Thyroid gland (tissue), 4 donors: ENCODE data around the gene ADAMTSL1. TPM values are rescaled to one million over a fixed set of nuclear protein-coding genes. Genes with fewer than 3 reads are reported as not detected.
A peak's percentile ranks its signal among the peaks of the same experiment; 100 is the strongest.

Experiments
- DNase-seq, 2 donors: peaks; one replicate each; pipeline ENCODE4 v3.0.0-alpha.2; 2019
- H3K27ac ChIP-seq, 3 donors: fragments of 200-600 bp; sonication (generic); 1 replicate in 2 of 3; 2 replicates in 1 of 3; pipeline ENCODE4 v1.5.1; 2016 to 2019; ENCODE audit warnings: mild to moderate bottlenecking in 1 of 3, moderate library complexity in 1 of 3
- H3K27me3 ChIP-seq: fragments of 200-600 bp; sonication (generic); one replicate; pipeline ENCODE4 v1.5.1; 2019
- H3K36me3 ChIP-seq, 2 donors: fragments of 200-600 bp; sonication (generic); one replicate each; pipeline ENCODE4 v1.5.1; 2016 to 2019
- H3K4me1 ChIP-seq, 2 donors: fragments of 200-600 bp; sonication (generic); one replicate each; pipeline ENCODE4 v1.5.1; 2017 to 2019
- H3K4me3 ChIP-seq, 3 donors: fragments of 200-600 bp; sonication (generic); replicated peaks in 1 of 3; 1 replicate in 2 of 3; 2 replicates in 1 of 3; pipeline ENCODE4 v1.5.1; 2016; ENCODE audit warnings: mild to moderate bottlenecking in 1 of 3
- H3K9me3 ChIP-seq: fragments of 200-600 bp; sonication (generic); one replicate; pipeline ENCODE4 v1.5.1; 2017
- POLR2A ChIP-seq, 2 donors: fragments of 450-650 bp; IDR thresholded peaks; one replicate each; pipeline ENCODE4 v1.6.1; 2017; ENCODE audit warnings: antibody characterized with exemption in 2 of 2, mild to moderate bottlenecking in 2 of 2, moderate library complexity in 1 of 2
- WGBS, 2 donors: methylation state at CpG; one replicate each; pipeline ENCODE4 v1.1.5; 2017; 5-methylcytosine and 5-hydroxymethylcytosine counted together
- intact Hi-C: fragments of 100-400 bp; cut with DNase I; formaldehyde crosslinking; loops from one replicate; pipeline ENCODE4 v1.15.1; 2023
- total RNA-seq, 4 donors: library from RNA; depleted of rRNA; stranded (reverse); fragments of >200 nt; gene quantifications; one replicate each; pipeline ENCODE4 v1.2.3, GENCODE V29; 2016
- TF ChIP-seq, protein P1 (sequence below), 6 experiments: fragments of 200-600 bp in 3 of 6; fragments of 450-650 bp in 3 of 6; sonication (generic) in 3 of 6; IDR thresholded peaks; one replicate each; pipeline ENCODE4 v1.5.1; 2016 to 2019; ENCODE audit warnings: antibody characterized with exemption in 6 of 6, mild to moderate bottlenecking in 2 of 6, inconsistent platforms in 1 of 6, moderate library complexity in 1 of 6

ADAMTSL1 gene
- total RNA-seq, 4 donors from 2014 or later = 1.6 to 9.0 (median 4.8) TPM

DNA sequence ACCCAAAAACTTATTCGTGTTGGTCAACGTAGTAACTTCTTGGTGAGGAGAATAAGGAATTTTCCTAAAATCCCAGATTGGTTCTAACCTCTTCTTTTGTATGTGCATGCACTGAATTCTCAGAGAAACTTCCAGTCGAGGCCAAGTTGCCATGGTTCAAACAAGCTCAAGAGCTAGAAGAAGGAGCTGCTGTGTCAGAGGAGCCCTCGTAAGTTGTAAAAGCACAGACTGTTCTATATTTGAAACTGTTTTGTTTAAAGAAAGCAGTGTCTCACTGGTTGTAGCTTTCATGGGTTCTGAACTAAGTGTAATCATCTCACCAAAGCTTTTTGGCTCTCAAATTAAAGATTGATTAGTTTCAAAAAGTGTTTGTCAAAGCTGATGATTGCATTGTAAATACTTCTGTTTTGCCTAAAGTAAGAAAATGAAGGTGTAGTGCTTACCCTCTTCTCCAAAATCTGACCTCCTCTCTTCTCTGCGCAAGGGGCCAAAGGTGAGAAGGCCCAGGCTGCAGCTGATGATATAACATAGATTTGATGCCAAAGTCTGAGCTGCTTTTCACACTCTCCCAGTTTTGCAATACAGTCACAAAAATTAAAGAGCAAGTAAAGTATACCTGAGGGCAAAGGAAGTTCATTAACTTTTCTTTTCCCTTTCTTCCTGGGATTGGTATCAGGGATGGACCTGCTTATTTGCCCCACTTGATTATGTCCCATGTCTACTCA, 210.8 kb downstream of the ADAMTSL1 start:
- TF ChIP-seq, protein P1, sequence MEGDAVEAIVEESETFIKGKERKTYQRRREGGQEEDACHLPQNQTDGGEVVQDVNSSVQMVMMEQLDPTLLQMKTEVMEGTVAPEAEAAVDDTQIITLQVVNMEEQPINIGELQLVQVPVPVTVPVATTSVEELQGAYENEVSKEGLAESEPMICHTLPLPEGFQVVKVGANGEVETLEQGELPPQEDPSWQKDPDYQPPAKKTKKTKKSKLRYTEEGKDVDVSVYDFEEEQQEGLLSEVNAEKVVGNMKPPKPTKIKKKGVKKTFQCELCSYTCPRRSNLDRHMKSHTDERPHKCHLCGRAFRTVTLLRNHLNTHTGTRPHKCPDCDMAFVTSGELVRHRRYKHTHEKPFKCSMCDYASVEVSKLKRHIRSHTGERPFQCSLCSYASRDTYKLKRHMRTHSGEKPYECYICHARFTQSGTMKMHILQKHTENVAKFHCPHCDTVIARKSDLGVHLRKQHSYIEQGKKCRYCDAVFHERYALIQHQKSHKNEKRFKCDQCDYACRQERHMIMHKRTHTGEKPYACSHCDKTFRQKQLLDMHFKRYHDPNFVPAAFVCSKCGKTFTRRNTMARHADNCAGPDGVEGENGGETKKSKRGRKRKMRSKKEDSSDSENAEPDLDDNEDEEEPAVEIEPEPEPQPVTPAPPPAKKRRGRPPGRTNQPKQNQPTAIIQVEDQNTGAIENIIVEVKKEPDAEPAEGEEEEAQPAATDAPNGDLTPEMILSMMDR (IDR thresholded peaks at IDR 0.05) = no peak
- TF ChIP-seq POLR2A (IDR thresholded peaks at IDR 0.05) = no peak
- Histone ChIP-seq H3K36me3 (no peaks in the 10 kb centered on the region), H3K4me3 (no peak overlapping the region), H3K9me3 (no peaks in the 10 kb centered on the region), H3K4me1 (peaks cover 5 to 15% of the 10 kb centered on the region in 2 donors), H3K27ac (peak overlapping the region; percentile 56 to 67 (median 63)), H3K27me3 (no peaks in the 10 kb centered on the region)
- 57 to 59% methylated on average over 5 of the region's 5 CpGs for WGBS, 2 donors
- intact Hi-C loops = no loop called here
- DNase-seq = peak; percentile 69 to 70

- no peak for DNase-seq
- WGBS, 2 donors = 73 to 90% methylated on average over 6 of the region's 6 CpGs
- TF ChIP-seq, protein P1 (IDR thresholded peaks at IDR 0.05) = no peak
- TF ChIP-seq POLR2A (IDR thresholded peaks at IDR 0.05) = no peak
- Histone ChIP-seq H3K9me3 (no peaks in the 10 kb centered on the region), H3K4me3 (no peak overlapping the region), H3K27ac (no peak overlapping the region), H3K36me3 (no peaks in the 10 kb centered on the region), H3K4me1 (peaks cover 5 to 17% of the 10 kb centered on the region in 2 donors), H3K27me3 (no peaks in the 10 kb centered on the region)
- intact Hi-C loops = no loop called here
Observed at GRCh38 chr9:18688581-18689565, 214.9 kb downstream of the ADAMTSL1 start.

- TF ChIP-seq, protein P1 (IDR thresholded peaks at IDR 0.05) = no peak
- TF ChIP-seq POLR2A (IDR thresholded peaks at IDR 0.05) = no peak
- H3K36me3 ChIP-seq = no peaks in the 10 kb centered on the region
- no peak for DNase-seq
- no peaks in the 10 kb centered on the region for H3K27me3 ChIP-seq
- H3K27ac ChIP-seq = no peak overlapping the region
- peaks cover 3 to 6% of the 10 kb centered on the region in 2 donors for H3K4me1 ChIP-seq
- intact Hi-C loops = no loop called here
- no peak overlapping the region for H3K4me3 ChIP-seq
- H3K9me3 ChIP-seq = no peaks in the 10 kb centered on the region
Observed at GRCh38 chr9:18689921-18690320, 216.0 kb downstream of the ADAMTSL1 start.

DNA sequence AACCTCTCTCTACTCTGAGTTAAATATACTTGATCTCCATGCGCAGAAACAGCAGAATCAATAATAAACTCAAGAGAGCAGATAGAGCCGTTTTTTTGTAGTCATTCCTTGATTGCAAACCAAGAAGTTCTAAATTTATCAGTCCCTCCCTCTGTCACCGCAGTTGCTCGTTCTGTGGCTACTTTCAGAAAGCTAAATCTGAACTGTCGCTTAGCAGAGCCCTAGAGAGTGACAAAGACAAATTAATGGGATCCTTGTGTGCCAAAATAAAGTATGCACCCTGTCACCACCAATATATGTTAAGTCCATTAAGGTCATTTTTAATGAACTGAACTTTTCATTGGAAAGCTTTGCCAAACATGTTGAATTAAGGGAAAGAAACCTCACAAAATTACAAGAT, 218.3 kb downstream of the ADAMTSL1 start:
- WGBS, 2 donors = 64 to 72% methylated on average over 5 of the region's 5 CpGs
- peaks cover 0 to 4% of the 10 kb centered on the region in 2 donors for H3K4me1 ChIP-seq
- no peak overlapping the region for H3K4me3 ChIP-seq
- no peaks in the 10 kb centered on the region for H3K9me3 ChIP-seq
- no peak for DNase-seq
- H3K36me3 ChIP-seq = no peaks in the 10 kb centered on the region
- intact Hi-C loops = no loop called here
- no peaks in the 10 kb centered on the region for H3K27me3 ChIP-seq
- no peak overlapping the region for H3K27ac ChIP-seq
- TF ChIP-seq, protein P1 (IDR thresholded peaks at IDR 0.05) = no peak
- TF ChIP-seq POLR2A (IDR thresholded peaks at IDR 0.05) = no peak
